AG04450 (cell line): ENCODE results near the gene BCOR. TPM values are rescaled to one million over a fixed set of nuclear protein-coding genes. Genes with fewer than 3 reads are reported as not detected.

ENCODE experiments used
- CTCF ChIA-PET: fragments of 300-600, 350-600 bp; formaldehyde crosslinking; extraction: SDS; loops from one replicate; lab custom pipeline; 2022; ENCODE audit warnings: antibody characterized with exemption, inconsistent platforms; lab: Charles Lee
- POLR2A ChIA-PET: fragments of 350-600 bp; formaldehyde crosslinking; extraction: SDS; loops from one replicate; lab custom pipeline; 2021; ENCODE audit warnings: antibody characterized with exemption, inconsistent platforms; lab: Yijun Ruan, JAX
- DNase-seq: peaks from one replicate; pipeline ENCODE4 v3.0.0-alpha.2; 2011; ENCODE audit warnings: low read depth, low spot score
- H3K27ac ChIP-seq: one replicate; pipeline ENCODE4 v1.5.1; 2012; ENCODE audit warnings: low read depth, low read length, control low read depth
- H3K27me3 ChIP-seq: one replicate; pipeline ENCODE4 v1.6.0; 2012; ENCODE audit warnings: low read length; ENCODE audit not compliant: control insufficient read depth, insufficient read depth
- H3K4me3 ChIP-seq: 2 replicates; pipeline ENCODE4 v1.5.1; 2011; ENCODE audit warnings: mild to moderate bottlenecking, low read depth, low read length, control low read depth
- H3K9me3 ChIP-seq: 2 replicates; pipeline ENCODE4 v1.5.1; 2012; ENCODE audit warnings: low read length; ENCODE audit not compliant: control insufficient read depth, insufficient read depth
- CTCF ChIP-seq: IDR thresholded peaks from 2 replicates; pipeline ENCODE4 v1.5.1; 2011; ENCODE audit warnings: low read depth, low read length, control low read depth, inconsistent platforms
- polyA plus RNA-seq: library from polyadenylated mRNA; depleted of rRNA; stranded (reverse); fragments of >200 nt; gene quantifications from 2 replicates; pipeline ENCODE4 v1.2.3, GENCODE V29; 2011

BCOR gene
- polyA plus RNA-seq, 1 experiment = 5.4 TPM

- DNase-seq = no peak
- no peaks in the 10 kb centered on the region for H3K9me3 ChIP-seq
- no peaks in the 10 kb centered on the region for H3K27me3 ChIP-seq
- H3K27ac ChIP-seq = no peak overlapping the region
- no peak overlapping the region for H3K4me3 ChIP-seq
- ChIA-PET CTCF (no interaction called here), POLR2A (no interaction called here)
- TF ChIP-seq CTCF = no peak
Measured at GRCh38 chrX:40081679-40082068, 16.1 kb downstream of the BCOR start.

- POLR2A ChIA-PET = no interaction called here
- CTCF ChIA-PET = no interaction called here
- Histone ChIP-seq H3K9me3 (no peaks in the 10 kb centered on the region), H3K4me3 (no peak overlapping the region), H3K27me3 (no peaks in the 10 kb centered on the region), H3K27ac (no peak overlapping the region)
- no peak for DNase-seq
- no peak for TF ChIP-seq CTCF
Measured at GRCh38 chrX:40080894-40081678, 16.7 kb downstream of the BCOR start.

GRCh38 chrX:40079572-40079971 lies 18.2 kb downstream of the BCOR start:
- H3K9me3 ChIP-seq = no peaks in the 10 kb centered on the region
- TF ChIP-seq CTCF = no peak
- DNase-seq = no peak
- H3K4me3 ChIP-seq = no peak overlapping the region
- POLR2A ChIA-PET = no interaction called here
- H3K27me3 ChIP-seq = no peaks in the 10 kb centered on the region
- no peak overlapping the region for H3K27ac ChIP-seq
- CTCF ChIA-PET = no interaction called here

GRCh38 chrX:40078489-40079227 lies 19.1 kb downstream of the BCOR start:
- Histone ChIP-seq H3K27ac (no peak overlapping the region), H3K27me3 (no peaks in the 10 kb centered on the region), H3K9me3 (no peaks in the 10 kb centered on the region), H3K4me3 (no peak overlapping the region)
- no peak for DNase-seq
- ChIA-PET POLR2A (no interaction called here), CTCF (no interaction called here)
- no peak for TF ChIP-seq CTCF

GRCh38 chrX:40077906-40078305 lies 19.9 kb downstream of the BCOR start:
- no peak for DNase-seq
- TF ChIP-seq CTCF = no peak
- no peaks in the 10 kb centered on the region for H3K27me3 ChIP-seq
- no peak overlapping the region for H3K27ac ChIP-seq
- no peaks in the 10 kb centered on the region for H3K9me3 ChIP-seq
- CTCF ChIA-PET = no interaction called here
- H3K4me3 ChIP-seq = no peak overlapping the region
- POLR2A ChIA-PET = no interaction called here
